GM18873 (cell line): ENCODE measurements around the gene TARBP1.
"Not testable (repeated sequence)": the region's sequence is repeated elsewhere in the genome, so short reads cannot be mapped to it uniquely, and the experiment has no call there.

Experiments used
- ATAC-seq: cut with Tn5 transposase; IDR thresholded peaks from one replicate; pipeline ENCODE4 v1.9.1; 2021; ENCODE audit warnings: mild to moderate bottlenecking, moderate library complexity, moderate number of reproducible peaks; ENCODE audit not compliant: unreplicated experiment, low FRiP score

TARBP1 gene

GRCh38 chr1:234356615-234357269, 122.2 kb downstream of the TARBP1 start:
- not testable (repeated sequence) for ATAC-seq

DNA sequence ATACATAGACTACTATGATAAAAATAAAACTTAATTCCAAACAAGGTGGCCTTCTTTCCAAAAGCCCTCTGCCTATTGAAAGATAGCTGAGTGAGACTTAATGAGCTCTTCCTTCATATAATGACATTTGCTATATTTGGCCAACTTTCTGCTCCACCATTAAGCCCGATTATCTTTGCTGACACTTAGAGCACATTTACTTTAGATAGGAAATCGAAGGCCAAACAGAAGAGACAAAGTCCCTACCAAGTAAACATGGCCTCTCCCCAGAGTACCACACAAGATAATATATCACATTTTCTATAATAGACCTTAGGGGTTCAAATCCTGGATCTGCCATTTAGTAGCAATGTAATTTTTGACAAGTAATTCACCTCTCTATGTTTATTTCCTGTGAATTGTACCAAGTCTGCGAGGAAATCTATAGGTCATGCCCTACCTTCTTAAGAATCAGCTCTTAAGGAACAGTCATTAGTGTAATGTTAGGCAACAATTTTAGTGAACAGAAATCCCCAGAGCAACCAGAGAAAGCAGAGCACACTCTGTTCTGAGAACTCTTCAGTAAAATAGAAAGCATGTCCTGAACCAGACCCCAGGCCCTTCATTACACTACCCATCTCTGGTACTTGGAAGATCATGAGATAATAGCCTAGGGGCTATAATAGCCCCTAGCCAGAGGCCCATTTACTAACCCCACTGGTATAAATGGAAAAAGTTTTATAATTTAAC, 123.0 kb downstream of the TARBP1 start:
- ATAC-seq: no peak

DNA sequence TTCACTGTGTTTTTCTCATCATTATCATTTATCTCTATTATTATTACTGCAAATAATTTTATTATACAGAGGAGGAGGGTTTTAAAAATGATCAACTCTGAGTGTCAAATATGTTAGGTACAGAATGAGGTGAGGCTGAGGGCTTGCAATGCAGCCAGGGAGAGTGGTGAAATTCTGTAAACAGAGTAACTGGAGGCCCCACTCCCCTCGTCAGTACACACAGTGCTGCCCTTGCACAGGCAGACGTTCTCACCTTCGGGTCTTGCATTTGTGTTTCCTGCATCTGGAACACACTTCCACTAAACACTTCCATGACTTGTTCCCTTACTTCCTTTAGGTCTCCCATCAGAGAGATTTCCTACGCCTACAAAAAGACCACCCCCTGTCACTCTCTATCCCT, 130.0 kb downstream of the TARBP1 start:
- ATAC-seq: no peak

- ATAC-seq: no peak
Measured at GRCh38 chr1:234345237-234345636, 133.7 kb downstream of the TARBP1 start.

- no peak for ATAC-seq
Measured at GRCh38 chr1:234342774-234343173, 136.2 kb downstream of the TARBP1 start.
